Right renal cortex interstitium (tissue), 3 donors: Measurements from ENCODE around the gene CITED2. TPM values are rescaled to one million over a fixed set of nuclear protein-coding genes. Genes with fewer than 3 reads are reported as not detected.
A peak's percentile ranks its signal among the peaks of the same experiment; 100 is the strongest.
"Not testable (repeated sequence)": the region's sequence is repeated elsewhere in the genome, so short reads cannot be mapped to it uniquely, and the experiment has no call there.

Experiments
- DNase-seq, 3 donors: peaks; one replicate each; pipeline ENCODE4 v3.0.0-alpha.2; 2013; ENCODE audit warnings: low read depth in 3 of 3, low spot score in 2 of 3
- polyA plus RNA-seq, 3 donors: library from polyadenylated mRNA; unstranded; fragments of 120-200 nt; gene quantifications; one replicate each; pipeline ENCODE4 v1.2.1, GENCODE V29; 2013; ENCODE audit not compliant: insufficient read length in 3 of 3

The CITED2 gene
- polyA plus RNA-seq, 3 donors, result 125 to 190 (median 154) TPM

GRCh38 chr6:139367810-139368351, 6.6 kb downstream of the CITED2 start:
- DNase-seq, result no peak

DNA sequence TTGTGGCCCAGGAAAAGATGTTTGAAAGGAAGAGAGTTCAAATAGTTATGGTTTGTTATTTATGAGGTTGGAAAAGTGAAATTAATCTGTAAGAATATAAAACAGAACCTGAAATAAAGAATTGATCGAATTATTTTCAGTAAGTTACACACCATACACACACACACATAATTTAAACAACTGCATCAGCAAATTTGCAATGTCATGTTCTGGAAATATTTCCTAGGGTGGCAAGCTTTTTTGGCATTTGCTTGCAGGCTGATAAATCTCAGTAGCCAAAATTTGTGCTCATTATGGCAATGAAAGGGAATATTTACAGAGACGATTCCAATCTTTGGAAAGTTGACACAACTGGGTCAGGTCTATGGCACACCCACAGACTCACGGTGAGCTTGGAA, 9.5 kb downstream of the CITED2 start:
- no peak for DNase-seq

- DNase-seq, result peak in 1 of 3 donors; percentile 33
Observed at GRCh38 chr6:139364302-139364981, 10.0 kb downstream of the CITED2 start.

DNA sequence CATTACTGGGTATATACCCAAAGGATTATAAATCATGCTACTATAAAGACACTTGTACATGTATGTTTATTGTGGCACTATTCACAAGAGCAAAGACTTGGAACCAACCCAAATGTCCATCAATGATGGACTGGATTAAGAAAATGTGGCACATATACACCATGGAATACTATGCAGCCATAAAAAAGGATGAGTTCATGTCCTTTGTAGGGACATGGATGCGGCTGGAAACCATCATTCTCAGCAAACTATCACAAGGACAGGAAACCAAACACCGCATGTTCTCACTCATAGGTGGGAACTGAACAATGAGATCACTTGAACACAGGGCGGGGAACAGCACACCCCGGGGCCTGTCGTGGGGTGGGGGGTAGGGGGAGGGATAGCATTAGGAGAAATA, 10.7 kb downstream of the CITED2 start:
- DNase-seq, result not testable (repeated sequence)

GRCh38 chr6:139363123-139363522, 11.3 kb downstream of the CITED2 start:
- DNase-seq, result not testable (repeated sequence)

DNA sequence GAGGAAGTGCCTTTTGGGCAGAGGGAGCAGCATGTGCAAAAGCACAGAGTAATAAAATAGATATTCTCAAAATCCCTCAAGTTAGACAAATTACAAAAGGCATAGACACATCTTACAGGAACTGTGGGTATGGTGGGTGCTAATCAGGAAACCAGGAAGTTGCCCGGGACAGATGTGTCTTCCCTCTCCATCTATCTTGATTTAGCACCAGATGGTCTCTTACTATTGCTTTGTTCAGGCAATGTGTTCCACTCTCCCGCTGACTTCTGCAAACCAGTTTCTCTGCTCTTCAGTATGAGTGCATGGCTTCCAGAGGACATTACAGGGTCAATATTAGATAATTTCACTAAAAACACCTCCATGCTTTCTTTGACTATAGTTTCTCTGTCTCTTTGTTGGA, 13.2 kb downstream of the CITED2 start:
- no peak for DNase-seq

- no peak for DNase-seq
Observed at GRCh38 chr6:139356924-139357323, 17.5 kb downstream of the CITED2 start.

GRCh38 chr6:139355777-139356445, 18.5 kb downstream of the CITED2 start:
- DNase-seq, result no peak

GRCh38 chr6:139355172-139355571, 19.3 kb downstream of the CITED2 start:
- DNase-seq, result no peak

DNA sequence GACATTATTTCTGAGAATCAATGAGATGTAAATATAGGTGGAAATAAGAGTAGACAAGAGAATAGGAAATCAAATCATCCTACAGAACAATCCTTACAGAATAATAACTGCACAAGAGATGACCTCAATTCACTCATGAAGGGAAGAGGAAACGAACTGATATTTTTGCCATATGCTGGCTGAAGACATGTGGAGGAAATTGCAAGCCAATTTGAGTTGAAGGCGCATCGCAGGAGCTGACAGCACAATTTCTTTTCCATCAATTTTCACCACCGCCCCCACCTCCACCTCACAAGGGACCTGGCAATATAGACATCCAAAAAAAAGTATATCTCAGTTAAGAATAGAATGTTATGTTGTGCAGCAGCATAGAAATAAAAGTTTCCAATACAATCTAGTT, 20.3 kb downstream of the CITED2 start:
- no peak for DNase-seq

DNA sequence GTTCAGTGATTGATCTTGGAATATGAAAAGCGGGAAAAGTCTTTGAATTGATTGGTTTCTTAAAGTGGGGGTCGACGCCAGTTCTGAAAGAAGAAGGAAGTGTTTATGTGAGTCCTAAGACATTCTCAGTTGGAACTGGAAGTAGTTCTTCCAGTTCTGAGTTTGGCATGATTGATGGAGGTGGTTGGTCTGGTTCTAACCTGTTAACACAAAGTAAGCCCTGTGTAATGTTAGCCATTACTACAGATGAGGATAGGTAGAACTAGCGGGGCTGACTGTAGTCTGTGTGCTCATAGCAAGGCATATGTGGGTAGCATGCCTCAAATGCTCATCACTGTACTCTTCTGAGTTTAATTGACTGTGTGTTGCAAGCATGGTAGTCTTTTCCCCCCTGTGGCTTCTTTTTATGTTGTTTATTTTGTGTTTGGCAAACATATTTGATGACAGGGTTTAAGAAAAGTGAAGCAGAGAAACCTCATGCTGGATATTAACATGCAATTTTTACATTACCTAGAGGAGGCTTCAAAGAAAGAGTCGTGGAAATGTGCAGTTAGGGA, 24.9 kb downstream of the CITED2 start:
- DNase-seq, result no peak

DNA sequence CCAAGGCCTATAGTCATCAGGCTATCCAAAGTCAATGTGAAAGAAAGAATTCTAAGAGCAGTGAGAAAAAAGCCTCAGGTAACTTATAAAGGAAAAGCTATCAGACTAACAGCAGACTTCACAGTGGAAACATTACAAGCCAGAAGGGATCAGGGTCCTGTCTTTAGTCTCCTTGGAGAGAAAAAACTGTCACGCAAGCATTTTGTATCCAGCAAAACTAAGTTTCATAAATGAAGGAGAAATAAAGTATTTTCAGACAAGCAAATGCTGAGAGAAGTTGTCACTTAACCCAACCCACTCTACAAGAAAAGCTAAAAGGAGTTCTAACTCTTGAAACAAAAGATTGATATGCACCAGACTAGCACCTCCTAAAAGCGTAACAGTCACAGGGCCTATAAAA, 28.1 kb downstream of the CITED2 start:
- no peak for DNase-seq

DNA sequence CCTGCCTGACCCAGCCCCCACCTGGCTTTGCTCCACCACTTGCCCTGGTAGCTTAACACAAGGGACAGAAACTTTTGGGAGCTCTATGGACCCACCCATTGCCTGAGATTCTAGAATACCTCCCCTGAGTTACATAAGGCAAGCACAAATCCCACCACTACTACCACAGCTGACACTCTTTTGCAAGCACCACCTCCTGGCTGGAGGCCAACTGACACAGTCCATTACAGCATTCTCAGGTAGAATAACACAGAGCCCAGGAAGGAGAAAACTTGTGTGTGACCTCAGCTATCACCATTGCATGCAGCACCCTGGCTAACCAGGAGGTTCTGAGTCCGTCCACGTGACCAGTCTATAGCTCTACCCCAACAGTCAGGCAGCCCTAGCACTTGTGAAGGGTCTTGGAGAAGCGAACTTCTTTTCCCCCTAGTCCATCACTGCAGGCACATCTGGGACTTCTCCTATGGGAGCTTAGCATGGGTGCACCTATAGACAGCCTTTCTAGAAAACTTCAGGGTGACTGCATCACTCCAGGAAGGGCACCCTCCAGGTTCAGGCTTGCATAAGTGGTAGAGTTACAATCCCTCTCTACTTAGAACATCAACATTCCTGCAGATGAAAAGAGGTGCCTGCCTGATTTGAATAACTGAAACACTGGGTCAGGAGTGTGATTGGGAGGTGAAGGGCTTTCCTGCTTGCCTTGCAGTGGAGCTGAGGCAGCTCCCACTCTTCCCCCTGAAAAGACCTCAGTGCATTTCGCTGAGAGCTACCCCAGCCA, 30.1 kb downstream of the CITED2 start:
- DNase-seq, result no peak

DNA sequence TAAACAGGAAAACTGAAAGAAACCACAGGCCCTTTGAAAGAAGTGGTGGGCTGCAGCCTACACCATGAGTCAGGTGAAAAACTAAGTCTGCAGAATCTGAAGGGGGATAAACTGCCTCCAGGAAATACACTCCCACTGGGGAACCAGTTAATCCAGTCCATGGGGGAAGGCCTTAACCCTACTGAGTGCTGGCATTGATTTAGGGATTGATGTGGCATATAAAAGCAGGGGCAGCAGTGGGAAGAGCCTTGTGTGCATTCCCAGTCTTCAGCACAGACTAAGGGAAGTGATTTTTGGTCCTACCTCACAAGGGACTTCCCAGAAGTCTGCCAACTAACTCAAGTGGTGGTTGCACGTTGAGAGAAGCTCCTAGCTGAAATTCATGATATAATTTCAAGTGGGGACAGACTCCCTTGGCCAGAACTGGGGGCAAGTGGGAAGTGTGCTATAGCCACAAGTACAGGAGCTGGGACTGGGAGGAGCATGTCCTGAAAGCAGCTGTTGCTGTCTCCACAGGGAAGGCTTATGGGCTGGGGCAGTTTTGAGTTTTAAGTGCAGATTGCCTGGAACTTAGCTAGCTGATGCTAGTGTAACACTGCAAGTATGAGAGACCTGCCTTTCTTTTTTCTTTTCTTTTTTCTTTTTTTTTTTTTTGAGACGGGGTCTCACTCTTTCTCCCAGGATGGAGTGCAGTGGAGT, 31.2 kb downstream of the CITED2 start:
- DNase-seq, result no peak

DNA sequence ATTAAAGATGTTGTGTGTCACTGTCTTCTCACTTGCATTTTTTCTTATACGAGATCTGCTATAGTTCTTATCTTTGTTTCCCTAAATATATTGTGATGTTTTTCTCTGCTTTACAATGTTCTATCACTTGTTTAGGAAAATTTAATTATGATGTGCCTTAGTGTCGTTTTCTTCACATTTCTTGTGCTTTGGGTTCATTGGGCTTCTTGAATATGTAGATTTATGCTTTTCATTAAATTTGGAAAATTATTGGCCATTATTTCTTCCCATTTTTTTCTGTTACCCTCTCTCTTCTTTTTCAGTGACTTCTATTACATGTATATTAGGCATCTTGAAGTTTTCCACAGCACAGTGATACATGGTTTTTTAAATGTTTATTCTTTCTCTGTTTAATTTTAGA, 33.4 kb downstream of the CITED2 start:
- no peak for DNase-seq

- no peak for DNase-seq
Observed at GRCh38 chr6:139338795-139339194, 35.7 kb downstream of the CITED2 start.

DNA sequence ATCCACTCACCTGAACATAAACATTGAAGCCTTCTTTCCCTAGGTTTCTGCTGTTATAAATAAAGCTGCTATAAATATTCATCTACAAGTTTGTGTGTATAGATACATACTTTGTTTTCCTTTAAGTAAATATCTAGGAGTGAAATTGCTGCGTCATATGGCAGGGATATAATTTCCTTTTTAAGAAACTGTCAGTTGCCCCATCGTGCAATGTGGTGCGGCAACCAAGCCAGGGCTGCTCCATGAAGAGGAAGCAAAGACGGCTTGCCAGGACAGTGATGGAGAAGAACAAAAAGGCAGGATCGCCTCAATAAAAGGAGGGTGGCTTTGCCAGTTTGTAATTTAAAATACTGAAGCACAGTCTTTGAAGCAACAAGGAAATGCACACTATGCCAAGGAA, 36.6 kb downstream of the CITED2 start:
- DNase-seq, result no peak

GRCh38 chr6:139337001-139337400, 37.4 kb downstream of the CITED2 start:
- no peak for DNase-seq

- DNase-seq, result no peak
Observed at GRCh38 chr6:139336488-139336887, 38.0 kb downstream of the CITED2 start.

GRCh38 chr6:139335447-139336210, 38.8 kb downstream of the CITED2 start:
- no peak for DNase-seq
